Measurements from ENCODE around the gene CST2.

- no peak for TF ChIP-seq CTCF (IDR thresholded peaks at IDR 0.05; ENCODE audit: low read length)
- no peak for TF ChIP-seq EZH2 (IDR thresholded peaks at IDR 0.05; ENCODE audit: borderline replicate concordance, low read length)
Observed at GRCh38 chr20:23774081-23774480, 52.4 kb downstream of the CST2 start.
